ENCODE measurements around the gene GSTM3.

DNA sequence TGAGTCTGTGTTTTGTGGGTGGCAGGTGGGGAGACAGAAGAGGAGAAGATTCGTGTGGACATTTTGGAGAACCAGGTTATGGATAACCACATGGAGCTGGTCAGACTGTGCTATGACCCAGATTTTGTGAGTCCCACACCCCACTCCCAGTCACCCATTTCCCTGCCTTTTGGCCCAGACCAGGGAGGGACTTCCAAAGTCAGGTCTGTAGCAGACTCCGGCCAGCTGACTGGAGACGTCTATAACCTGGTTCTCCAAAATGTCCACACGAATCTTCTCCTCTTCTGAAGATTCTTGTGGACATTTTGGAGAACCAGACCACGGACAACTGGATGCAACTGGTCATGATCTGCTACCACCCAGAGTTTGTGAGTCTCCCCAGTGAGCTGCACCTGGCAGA is 27.2 kb downstream of the GSTM3 start:
- TF ChIP-seq, protein P1, sequence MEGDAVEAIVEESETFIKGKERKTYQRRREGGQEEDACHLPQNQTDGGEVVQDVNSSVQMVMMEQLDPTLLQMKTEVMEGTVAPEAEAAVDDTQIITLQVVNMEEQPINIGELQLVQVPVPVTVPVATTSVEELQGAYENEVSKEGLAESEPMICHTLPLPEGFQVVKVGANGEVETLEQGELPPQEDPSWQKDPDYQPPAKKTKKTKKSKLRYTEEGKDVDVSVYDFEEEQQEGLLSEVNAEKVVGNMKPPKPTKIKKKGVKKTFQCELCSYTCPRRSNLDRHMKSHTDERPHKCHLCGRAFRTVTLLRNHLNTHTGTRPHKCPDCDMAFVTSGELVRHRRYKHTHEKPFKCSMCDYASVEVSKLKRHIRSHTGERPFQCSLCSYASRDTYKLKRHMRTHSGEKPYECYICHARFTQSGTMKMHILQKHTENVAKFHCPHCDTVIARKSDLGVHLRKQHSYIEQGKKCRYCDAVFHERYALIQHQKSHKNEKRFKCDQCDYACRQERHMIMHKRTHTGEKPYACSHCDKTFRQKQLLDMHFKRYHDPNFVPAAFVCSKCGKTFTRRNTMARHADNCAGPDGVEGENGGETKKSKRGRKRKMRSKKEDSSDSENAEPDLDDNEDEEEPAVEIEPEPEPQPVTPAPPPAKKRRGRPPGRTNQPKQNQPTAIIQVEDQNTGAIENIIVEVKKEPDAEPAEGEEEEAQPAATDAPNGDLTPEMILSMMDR (IDR thresholded peaks at IDR 0.05; ENCODE audit: low read depth, low read length), result no peak
- TF ChIP-seq POLR2A (IDR thresholded peaks at IDR 0.05; ENCODE audit: extremely low read depth, insufficient read length) (no peak), MYC (IDR thresholded peaks at IDR 0.05; ENCODE audit: low read depth, low read length) (no peak)
- TF ChIP-seq, protein P2, sequence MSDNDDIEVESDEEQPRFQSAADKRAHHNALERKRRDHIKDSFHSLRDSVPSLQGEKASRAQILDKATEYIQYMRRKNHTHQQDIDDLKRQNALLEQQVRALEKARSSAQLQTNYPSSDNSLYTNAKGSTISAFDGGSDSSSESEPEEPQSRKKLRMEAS (IDR thresholded peaks at IDR 0.05; ENCODE audit: low read depth, low read length), result no peak

Data from NB4 (cell line).